Neural cell (in vitro differentiated cells): ENCODE results near the gene CNTN4. TPM values are rescaled to one million over a fixed set of nuclear protein-coding genes. Genes with fewer than 3 reads are reported as not detected.

Experiments used
- H2AFZ ChIP-seq: fragments of 200-600, 300-800 bp; sonication (generic), shearing (Covaris generic); 2 replicates; pipeline ENCODE4 v1.6.0; 2014; ENCODE audit warnings: low read depth, mild to moderate bottlenecking, antibody characterized with exemption, low read length, moderate library complexity
- H3F3A ChIP-seq: fragments of 200-600 bp; shearing (Covaris generic); 2 replicates; pipeline ENCODE4 v1.6.1; 2016; ENCODE audit warnings: mild to moderate bottlenecking, moderate library complexity, mixed read lengths, antibody characterized with exemption, low read length; ENCODE audit not compliant: insufficient read depth, poor library complexity, severe bottlenecking
- H3K27ac ChIP-seq: fragments of 200-600, 300-800 bp; sonication (generic), shearing (Covaris generic); 2 replicates; pipeline ENCODE4 v1.5.1; 2014; ENCODE audit warnings: mild to moderate bottlenecking, low read length, moderate library complexity
- H3K27me3 ChIP-seq: fragments of 300-800, 200-600 bp; sonication (generic), shearing (Covaris generic); 2 replicates; pipeline ENCODE4 v1.6.0; 2014; ENCODE audit warnings: mild to moderate bottlenecking, low read depth, low read length, moderate library complexity; ENCODE audit not compliant: insufficient read depth
- H3K36me3 ChIP-seq: fragments of 300-800, 200-600 bp; sonication (generic), shearing (Covaris generic); 2 replicates; pipeline ENCODE4 v1.5.1; 2014; ENCODE audit warnings: mild to moderate bottlenecking, antibody characterized with exemption, low read length, moderate library complexity; ENCODE audit not compliant: insufficient read depth
- H3K4me2 ChIP-seq: fragments of 300-800, 200-600 bp; sonication (generic), shearing (Covaris generic); 2 replicates; pipeline ENCODE4 v1.6.0; 2014; ENCODE audit warnings: mild to moderate bottlenecking, low read length
- H3K4me3 ChIP-seq: fragments of 300-800, 200-600 bp; sonication (generic), shearing (Covaris generic); 2 replicates; pipeline ENCODE4 v1.5.1; 2014; ENCODE audit warnings: mild to moderate bottlenecking, low read length, moderate library complexity
- H3K79me2 ChIP-seq: fragments of 200-600 bp; shearing (Covaris generic); replicated peaks from 2 replicates; pipeline ENCODE4 v1.6.0; 2014; ENCODE audit warnings: mild to moderate bottlenecking, low read length, moderate library complexity; ENCODE audit not compliant: insufficient read depth
- H3K9ac ChIP-seq: fragments of 300-800, 200-600 bp; sonication (generic), shearing (Covaris generic); 2 replicates; pipeline ENCODE4 v1.6.1; 2016; ENCODE audit warnings: mild to moderate bottlenecking, low read length, mixed read lengths
- H3K9me2 ChIP-seq: fragments of 200-600 bp; shearing (Covaris generic); 2 replicates; pipeline ENCODE4 v1.6.1; 2016; ENCODE audit warnings: mild to moderate bottlenecking, low read length, mixed read lengths; ENCODE audit not compliant: insufficient read depth
- H3K9me3 ChIP-seq: fragments of 200-600, 300-800 bp; sonication (generic), shearing (Covaris generic); 2 replicates; pipeline ENCODE4 v1.6.1; 2016; ENCODE audit warnings: mild to moderate bottlenecking, mixed run types, low read length, moderate library complexity, mixed read lengths
- H4K20me1 ChIP-seq: fragments of 200-600 bp; shearing (Covaris generic); 2 replicates; pipeline ENCODE4 v1.6.1; 2016; ENCODE audit warnings: mild to moderate bottlenecking, mixed run types; ENCODE audit not compliant: insufficient read depth
- CTCF ChIP-seq: fragments of 450-650 bp; IDR thresholded peaks from 2 replicates; pipeline ENCODE4 v1.5.1; 2014; ENCODE audit warnings: antibody characterized with exemption, mild to moderate bottlenecking, moderate library complexity; ENCODE audit not compliant: poor library complexity, severe bottlenecking
- EP300 ChIP-seq: fragments of 450-650 bp; conservative IDR thresholded peaks from 2 replicates; pipeline ENCODE4 v1.6.1; 2014; ENCODE audit warnings: antibody characterized with exemption, mild to moderate bottlenecking, moderate library complexity; ENCODE audit not compliant: poor library complexity, severe bottlenecking
- EZH2 ChIP-seq: fragments of 200-600, 300-800 bp; shearing (Covaris generic), sonication (generic); IDR thresholded peaks from 2 replicates; pipeline ENCODE4 v1.6.1; 2014; ENCODE audit warnings: antibody characterized with exemption, low read length, borderline replicate concordance, mild to moderate bottlenecking; ENCODE audit not compliant: insufficient read depth, poor library complexity, severe bottlenecking
- MXI1 ChIP-seq: fragments of 450-650 bp; conservative IDR thresholded peaks from 2 replicates; pipeline ENCODE4 v1.6.1; 2014; ENCODE audit warnings: antibody characterized with exemption, mild to moderate bottlenecking; ENCODE audit not compliant: poor library complexity, severe bottlenecking
- POLR2AphosphoS5 ChIP-seq: IDR thresholded peaks from 2 replicates; pipeline ENCODE4 v1.6.1; 2012
- RAD21 ChIP-seq: fragments of 450-650 bp; conservative IDR thresholded peaks from 2 replicates; pipeline ENCODE4 v1.6.1; 2014; ENCODE audit warnings: antibody characterized with exemption, mild to moderate bottlenecking, moderate library complexity
- REST ChIP-seq: IDR thresholded peaks from 2 replicates; pipeline ENCODE4 v1.6.1; 2012; ENCODE audit warnings: borderline replicate concordance
- SMC3 ChIP-seq: fragments of 450-650 bp; conservative IDR thresholded peaks from 2 replicates; pipeline ENCODE4 v1.6.1; 2014; ENCODE audit warnings: antibody characterized with exemption, mild to moderate bottlenecking, moderate library complexity; ENCODE audit not compliant: poor library complexity
- TAF1 ChIP-seq: IDR thresholded peaks from 2 replicates; pipeline ENCODE4 v1.6.1; 2012; ENCODE audit warnings: low read depth
- polyA plus RNA-seq: library from polyadenylated mRNA; depleted of rRNA; stranded (reverse); fragments of >200 nt; gene quantifications from 2 replicates; pipeline ENCODE4 v1.2.3, GENCODE V29; 2014

The CNTN4 gene
- polyA plus RNA-seq, 1 donor from 2014 or later, result 10.6 TPM

GRCh38 chr3:2261747-2262146 lies 163.1 kb downstream of the CNTN4 start:
- Histone ChIP-seq H3K27me3 (no peaks in the 10 kb centered on the region), H3F3A (no peaks in the 10 kb centered on the region), H3K27ac (no peak overlapping the region), H2AFZ (no peak overlapping the region), H3K4me3 (no peak overlapping the region), H3K36me3 (no peaks in the 10 kb centered on the region), H3K9me2 (no peaks in the 10 kb centered on the region), H3K9ac (no peak overlapping the region), H4K20me1 (no peaks in the 10 kb centered on the region), H3K9me3 (no peaks in the 10 kb centered on the region), H3K4me2 (no peak overlapping the region), H3K79me2 (no peaks in the 10 kb centered on the region)
- TF ChIP-seq TAF1 (no peak), SMC3 (no peak), RAD21 (no peak), MXI1 (no peak), EP300 (no peak), EZH2 (no peak), CTCF (no peak), POLR2AphosphoS5 (no peak), REST (no peak)

- Histone ChIP-seq H3K4me3 (no peak overlapping the region), H3K9me2 (no peaks in the 10 kb centered on the region), H3K9me3 (no peaks in the 10 kb centered on the region), H3K27ac (no peak overlapping the region), H4K20me1 (no peaks in the 10 kb centered on the region), H3K4me2 (no peak overlapping the region), H3K27me3 (no peaks in the 10 kb centered on the region), H3F3A (no peaks in the 10 kb centered on the region), H3K36me3 (no peaks in the 10 kb centered on the region), H3K9ac (no peak overlapping the region), H3K79me2 (no peaks in the 10 kb centered on the region), H2AFZ (no peak overlapping the region)
- no peak for TF ChIP-seq MXI1
- no peak for TF ChIP-seq EP300
- no peak for TF ChIP-seq SMC3
- TF ChIP-seq REST, result no peak
- TF ChIP-seq EZH2, result no peak
- TF ChIP-seq RAD21, result no peak
- TF ChIP-seq POLR2AphosphoS5, result no peak
- no peak for TF ChIP-seq TAF1
- TF ChIP-seq CTCF, result no peak
Observed at GRCh38 chr3:2262204-2262603, 163.5 kb downstream of the CNTN4 start.
